Panc1 (cell line): ENCODE measurements around the gene AGAP2.

ENCODE experiments used
- CTCF ChIP-seq: fragments of 450-650 bp; IDR thresholded peaks from 2 replicates; pipeline ENCODE4 v1.5.1; 2017; ENCODE audit warnings: mild to moderate bottlenecking
- REST ChIP-seq, 2 experiments: IDR thresholded peaks; 2 replicates each; pipeline ENCODE4 v1.6.1; 2011 to 2012; ENCODE audit warnings: low read depth in 2 of 2, control low read depth in 1 of 2, low read length in 1 of 2, mild to moderate bottlenecking in 1 of 2, moderate library complexity in 1 of 2; ENCODE audit not compliant: insufficient read depth in 1 of 2
- SIN3A ChIP-seq: IDR thresholded peaks from 2 replicates; pipeline ENCODE4 v1.6.1; 2012; ENCODE audit warnings: low read depth, mild to moderate bottlenecking, low read length, moderate library complexity, borderline replicate concordance; ENCODE audit not compliant: insufficient read depth

DNA sequence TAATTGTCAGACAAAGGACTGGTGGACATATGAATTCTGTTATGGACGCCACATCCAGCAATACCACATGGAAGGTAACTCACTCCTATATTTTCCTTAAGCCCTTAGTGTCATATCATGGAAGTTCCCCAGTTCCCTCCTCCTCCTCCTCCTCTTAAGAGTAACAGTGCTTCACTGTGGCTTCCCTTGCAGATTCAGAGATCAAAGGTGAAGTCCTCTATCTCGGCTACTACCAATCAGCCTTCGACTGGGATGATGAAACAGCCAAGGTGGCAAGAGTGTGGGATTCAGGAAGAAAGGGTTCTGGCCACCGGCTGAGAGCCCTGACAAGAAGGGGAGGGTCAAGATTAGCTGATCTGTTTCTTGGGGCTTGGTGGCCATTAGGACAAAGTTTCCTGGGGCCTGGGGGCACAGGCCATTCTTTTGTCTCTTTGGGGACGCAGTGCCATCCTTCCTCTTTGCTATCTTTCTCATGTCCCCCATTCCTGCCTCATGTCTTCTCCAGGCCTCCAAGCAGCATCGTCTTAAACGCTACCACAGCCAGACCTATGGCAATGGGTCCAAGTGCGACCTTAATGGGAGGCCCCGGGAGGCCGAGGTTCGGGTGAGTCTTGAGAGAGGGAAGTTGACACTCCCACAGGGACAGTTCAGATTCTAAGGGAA is 42.6 kb downstream of the AGAP2 start:
- TF ChIP-seq CTCF = no peak
- TF ChIP-seq SIN3A = no peak
- TF ChIP-seq REST (IDR thresholded peaks at IDR 0.05; ENCODE audit: insufficient read depth in 1 of 2, low read depth in 2 of 2, low read length in 1 of 2) = no peak
